ENCODE data around the gene TENM4. TPM values are rescaled to one million over a fixed set of nuclear protein-coding genes. Genes with fewer than 3 reads are reported as not detected.

The TENM4 gene
- total RNA-seq, 1 experiment from 2014 or later, result 0.39 TPM

GRCh38 chr11:79050786-79051185 lies 390.0 kb downstream of the TENM4 start:
- Histone ChIP-seq H3K27me3 (ENCODE audit: control insufficient read depth, insufficient read depth, low read length) (no peaks in the 10 kb centered on the region), H3K36me3 (ENCODE audit: control insufficient read depth, insufficient read depth, low read length) (no peaks in the 10 kb centered on the region), H3K4me1 (ENCODE audit: control insufficient read depth, insufficient read depth, low read length) (no peaks in the 10 kb centered on the region), H3K27ac (ENCODE audit: low read length) (no peak overlapping the region), H3K4me3 (ENCODE audit: low read depth in 2 of 2, low read length in 2 of 2) (no peak overlapping the region), H3K9me3 (ENCODE audit: control insufficient read depth, insufficient read depth, low read depth, low read length) (no peaks in the 10 kb centered on the region)
- DNase-seq (ENCODE audit: low read depth, low spot score), result no peak
- in situ Hi-C loops (cut with HindIII; ENCODE audit: low pct_unique_long_range_greater_than_20kb, low sequenced_read_pairs) (no loop called here), intact Hi-C loops (cut with micrococcal nuclease; ENCODE audit: unreplicated experiment) (no loop called here)
- no peak for TF ChIP-seq TCF7L2 (IDR thresholded peaks at IDR 0.05; ENCODE audit: low read depth, low read length)
- no peak for TF ChIP-seq POLR2AphosphoS5 (IDR thresholded peaks at IDR 0.05; ENCODE audit: low read depth, low read length)
- TF ChIP-seq, protein P1, sequence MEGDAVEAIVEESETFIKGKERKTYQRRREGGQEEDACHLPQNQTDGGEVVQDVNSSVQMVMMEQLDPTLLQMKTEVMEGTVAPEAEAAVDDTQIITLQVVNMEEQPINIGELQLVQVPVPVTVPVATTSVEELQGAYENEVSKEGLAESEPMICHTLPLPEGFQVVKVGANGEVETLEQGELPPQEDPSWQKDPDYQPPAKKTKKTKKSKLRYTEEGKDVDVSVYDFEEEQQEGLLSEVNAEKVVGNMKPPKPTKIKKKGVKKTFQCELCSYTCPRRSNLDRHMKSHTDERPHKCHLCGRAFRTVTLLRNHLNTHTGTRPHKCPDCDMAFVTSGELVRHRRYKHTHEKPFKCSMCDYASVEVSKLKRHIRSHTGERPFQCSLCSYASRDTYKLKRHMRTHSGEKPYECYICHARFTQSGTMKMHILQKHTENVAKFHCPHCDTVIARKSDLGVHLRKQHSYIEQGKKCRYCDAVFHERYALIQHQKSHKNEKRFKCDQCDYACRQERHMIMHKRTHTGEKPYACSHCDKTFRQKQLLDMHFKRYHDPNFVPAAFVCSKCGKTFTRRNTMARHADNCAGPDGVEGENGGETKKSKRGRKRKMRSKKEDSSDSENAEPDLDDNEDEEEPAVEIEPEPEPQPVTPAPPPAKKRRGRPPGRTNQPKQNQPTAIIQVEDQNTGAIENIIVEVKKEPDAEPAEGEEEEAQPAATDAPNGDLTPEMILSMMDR (IDR thresholded peaks at IDR 0.05), result no peak
- no peak for TF ChIP-seq SIN3A (IDR thresholded peaks at IDR 0.05; ENCODE audit: borderline replicate concordance, insufficient read depth, low read depth, low read length)
- TF ChIP-seq, protein P2, sequence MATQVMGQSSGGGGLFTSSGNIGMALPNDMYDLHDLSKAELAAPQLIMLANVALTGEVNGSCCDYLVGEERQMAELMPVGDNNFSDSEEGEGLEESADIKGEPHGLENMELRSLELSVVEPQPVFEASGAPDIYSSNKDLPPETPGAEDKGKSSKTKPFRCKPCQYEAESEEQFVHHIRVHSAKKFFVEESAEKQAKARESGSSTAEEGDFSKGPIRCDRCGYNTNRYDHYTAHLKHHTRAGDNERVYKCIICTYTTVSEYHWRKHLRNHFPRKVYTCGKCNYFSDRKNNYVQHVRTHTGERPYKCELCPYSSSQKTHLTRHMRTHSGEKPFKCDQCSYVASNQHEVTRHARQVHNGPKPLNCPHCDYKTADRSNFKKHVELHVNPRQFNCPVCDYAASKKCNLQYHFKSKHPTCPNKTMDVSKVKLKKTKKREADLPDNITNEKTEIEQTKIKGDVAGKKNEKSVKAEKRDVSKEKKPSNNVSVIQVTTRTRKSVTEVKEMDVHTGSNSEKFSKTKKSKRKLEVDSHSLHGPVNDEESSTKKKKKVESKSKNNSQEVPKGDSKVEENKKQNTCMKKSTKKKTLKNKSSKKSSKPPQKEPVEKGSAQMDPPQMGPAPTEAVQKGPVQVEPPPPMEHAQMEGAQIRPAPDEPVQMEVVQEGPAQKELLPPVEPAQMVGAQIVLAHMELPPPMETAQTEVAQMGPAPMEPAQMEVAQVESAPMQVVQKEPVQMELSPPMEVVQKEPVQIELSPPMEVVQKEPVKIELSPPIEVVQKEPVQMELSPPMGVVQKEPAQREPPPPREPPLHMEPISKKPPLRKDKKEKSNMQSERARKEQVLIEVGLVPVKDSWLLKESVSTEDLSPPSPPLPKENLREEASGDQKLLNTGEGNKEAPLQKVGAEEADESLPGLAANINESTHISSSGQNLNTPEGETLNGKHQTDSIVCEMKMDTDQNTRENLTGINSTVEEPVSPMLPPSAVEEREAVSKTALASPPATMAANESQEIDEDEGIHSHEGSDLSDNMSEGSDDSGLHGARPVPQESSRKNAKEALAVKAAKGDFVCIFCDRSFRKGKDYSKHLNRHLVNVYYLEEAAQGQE (IDR thresholded peaks at IDR 0.05; ENCODE audit: insufficient read depth in 1 of 2, low read depth in 2 of 2, low read length in 1 of 2), result no peak
- ATAC-seq, result no peak
- no TSS peak for BruUV-seq (replicated peaks)
- ChIA-PET CTCF (no interaction called here), POLR2A (no interaction called here)

DNA sequence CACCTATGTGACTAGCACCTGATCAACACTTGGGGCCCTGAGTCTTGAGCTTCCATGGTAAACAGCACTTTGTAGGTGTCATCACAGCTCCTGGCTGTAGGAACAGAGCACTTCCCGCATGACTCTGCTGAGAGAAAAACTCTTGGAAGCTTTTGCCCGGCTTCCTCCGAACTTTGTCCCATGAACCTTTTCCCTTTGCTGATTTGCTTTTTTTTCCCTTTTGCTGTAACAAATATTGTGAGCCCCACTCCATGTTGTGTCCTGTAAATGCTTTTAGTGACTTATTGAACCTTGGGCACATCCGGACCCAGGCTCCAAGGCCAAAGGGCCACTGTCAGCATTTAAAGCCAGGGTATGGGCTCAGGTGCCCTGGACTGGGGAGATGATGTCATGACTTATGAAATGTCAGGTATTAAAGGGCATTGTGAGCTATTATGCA lies 391.1 kb downstream of the TENM4 start:
- intact Hi-C loops (cut with micrococcal nuclease; ENCODE audit: unreplicated experiment) (no loop called here), in situ Hi-C loops (cut with HindIII; ENCODE audit: low pct_unique_long_range_greater_than_20kb, low sequenced_read_pairs) (no loop called here)
- CTCF ChIA-PET, result no interaction called here
- ATAC-seq (no peak), DNase-seq (ENCODE audit: low read depth, low spot score) (no peak)
- H3K4me1 ChIP-seq (ENCODE audit: control insufficient read depth, insufficient read depth, low read length), result no peaks in the 10 kb centered on the region
- H3K9me3 ChIP-seq (ENCODE audit: control insufficient read depth, insufficient read depth, low read depth, low read length), result no peaks in the 10 kb centered on the region
- no peaks in the 10 kb centered on the region for H3K36me3 ChIP-seq (ENCODE audit: control insufficient read depth, insufficient read depth, low read length)
- H3K27me3 ChIP-seq (ENCODE audit: control insufficient read depth, insufficient read depth, low read length), result no peaks in the 10 kb centered on the region
- no peak overlapping the region for H3K27ac ChIP-seq (ENCODE audit: low read length)
- POLR2A ChIA-PET, result no interaction called here
- H3K4me3 ChIP-seq (ENCODE audit: low read depth in 2 of 2, low read length in 2 of 2), result no peak overlapping the region
- TF ChIP-seq POLR2AphosphoS5 (IDR thresholded peaks at IDR 0.05; ENCODE audit: low read depth, low read length) (no peak), SIN3A (IDR thresholded peaks at IDR 0.05; ENCODE audit: borderline replicate concordance, insufficient read depth, low read depth, low read length) (no peak), TCF7L2 (IDR thresholded peaks at IDR 0.05; ENCODE audit: low read depth, low read length) (no peak)
- TF ChIP-seq, protein P1 (IDR thresholded peaks at IDR 0.05), result no peak
- TF ChIP-seq, protein P2 (IDR thresholded peaks at IDR 0.05; ENCODE audit: insufficient read depth in 1 of 2, low read depth in 2 of 2, low read length in 1 of 2), result no peak
- no TSS peak for BruUV-seq (replicated peaks)
